Activated naive CD4-positive, alpha-beta T cell treated with anti-CD3 and anti-CD28 coated beads, Interleukin-2, amount 10 ng/mL, durations not matched to agents 5 hours and 36 hours (primary cell): ENCODE measurements around the gene TEX261. TPM values are rescaled to one million over a fixed set of nuclear protein-coding genes. Genes with fewer than 3 reads are reported as not detected.

Experiments
- total RNA-seq, 2 experiments: library from RNA; stranded (reverse); gene quantifications; one replicate each; pipeline ENCODE4 v1.2.3, GENCODE V29; 2021

TEX261 gene
- total RNA-seq = 10 to 100 TPM; 45.4 to 50.9 TPM

DNA sequence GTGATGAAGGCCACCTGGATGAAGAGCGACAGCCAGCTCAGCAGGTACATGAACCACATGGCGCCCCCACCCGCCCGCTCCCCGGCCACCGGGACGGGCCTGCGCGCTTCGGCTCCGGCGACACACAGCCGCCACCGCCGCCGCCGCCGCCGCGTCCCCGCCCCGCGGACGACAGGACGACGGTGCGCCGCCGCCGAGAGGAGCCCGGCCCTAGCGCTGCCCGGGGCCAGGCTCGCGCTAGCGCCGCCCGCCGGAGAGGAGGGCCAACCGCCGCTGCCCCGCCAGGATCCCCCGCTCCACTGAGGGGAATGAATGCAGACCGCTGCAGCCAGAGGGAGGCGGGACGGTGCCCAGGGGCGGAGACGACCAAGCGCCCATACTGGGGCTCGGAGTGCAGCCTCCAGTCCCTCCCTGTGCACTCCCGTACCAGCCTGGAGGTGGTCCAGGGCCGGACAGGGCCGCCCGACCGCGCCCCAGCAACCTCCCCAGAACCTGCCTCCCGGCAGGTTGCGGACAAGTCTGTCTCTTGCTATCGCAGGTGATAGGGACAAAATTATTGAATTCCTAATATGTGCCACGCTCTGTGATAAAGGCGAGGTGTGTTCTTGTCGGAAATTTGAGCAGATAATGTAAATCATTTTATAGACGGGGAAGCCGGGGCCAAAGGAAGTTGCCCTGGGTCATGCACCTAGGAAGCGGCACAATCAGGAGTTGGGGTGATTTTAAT lies at the start of gene TEX261:
TSS of gene TEX261 (minus strand) at position 175 of the 727 bp plus-strand sequence. CDS start at position 59, 116 bp downstream.

DNA sequence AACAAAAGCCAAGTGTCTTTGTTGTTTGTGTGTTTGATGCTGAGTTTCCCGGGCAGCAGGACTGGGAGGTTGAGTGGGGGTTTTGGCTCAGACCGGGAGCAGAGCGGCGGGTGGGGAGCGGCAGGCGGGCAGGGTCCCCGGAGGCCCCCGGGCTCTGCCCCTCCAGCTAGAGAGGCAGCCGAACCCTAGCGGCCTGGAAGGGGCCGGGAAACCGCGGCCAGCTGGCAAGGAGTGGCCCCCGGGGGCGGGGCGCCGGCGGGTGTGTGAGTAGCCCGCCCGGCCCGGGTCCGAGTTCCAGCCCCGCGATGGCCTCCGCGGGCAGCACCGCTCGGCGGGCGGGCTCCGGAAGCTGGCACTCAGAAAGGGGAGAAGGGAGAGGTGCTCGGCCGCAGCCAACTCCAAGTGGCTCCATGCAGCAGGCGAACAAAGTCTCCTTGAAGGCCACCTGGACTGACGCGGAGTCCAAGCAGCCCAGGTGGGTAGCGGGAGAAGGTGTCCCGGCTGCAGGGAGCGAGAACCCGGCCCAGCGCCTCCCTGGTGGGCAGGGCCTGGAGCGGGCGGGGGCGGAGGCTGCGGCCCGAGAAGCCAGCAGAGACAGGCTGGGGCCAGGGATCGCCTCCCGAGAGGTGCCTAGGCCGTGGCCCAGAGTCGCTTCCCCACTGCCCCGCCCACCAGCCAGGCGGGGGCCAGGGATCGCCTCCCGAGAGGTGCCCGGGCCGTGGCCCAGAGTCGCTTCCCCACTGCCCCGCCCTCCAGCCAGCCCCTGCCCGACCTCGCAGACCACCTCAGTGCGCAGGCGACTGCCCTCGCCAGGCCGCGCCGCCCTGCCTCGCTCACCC lies 16.1 kb downstream of the TEX261 start, which contains the start of gene ANKRD53:
TSS of gene ANKRD53 (plus strand) at position 290 of the 839 bp plus-strand sequence. CDS start at position 306, 16 bp downstream.

Other genes starting within 250 kb of the TEX261 start
- gene ADD2, start 226.7 kb downstream of the TEX261 start, total RNA-seq = 10 to 100 TPM; 18.6 to 18.8 TPM
- gene FIGLA, start 204.2 kb downstream of the TEX261 start, total RNA-seq = not detected
- gene CLEC4F, start 174.3 kb downstream of the TEX261 start, total RNA-seq = not detected
- gene CD207, start 159.1 kb downstream of the TEX261 start, total RNA-seq = not detected
- not detected for gene VAX2, start 94.3 kb downstream of the TEX261 start, total RNA-seq
- gene ATP6V1B1, start 59.0 kb downstream of the TEX261 start, total RNA-seq = not detected
- gene ANKRD53, start 16.2 kb downstream of the TEX261 start, total RNA-seq = not detected
- gene NAGK, start 73.8 kb upstream of the TEX261 start, total RNA-seq = 10 to 100 TPM; 83.8 to 87.7 TPM
- 10 to 100 TPM; 14.4 to 16.3 TPM for gene MCEE, start 135.4 kb upstream of the TEX261 start, total RNA-seq
- gene MPHOSPH10, start 135.8 kb upstream of the TEX261 start, total RNA-seq = 10 to 100 TPM; 31.8 to 34.1 TPM
- gene PAIP2B, start 232.2 kb upstream of the TEX261 start, total RNA-seq = 1 to 10 TPM; 2.2 to 2.6 TPM